Iris pigment epithelial cell (primary cell): ENCODE data around the gene MYO18A.

ENCODE experiments used
- DNase-seq: peaks from one replicate; pipeline ENCODE4 v3.0.0-alpha.2; 2011; ENCODE audit warnings: low read depth

The MYO18A gene

GRCh38 chr17:29048440-29049368 lies 131.5 kb downstream of the MYO18A start:
- DNase-seq: peak; percentile 12

DNA sequence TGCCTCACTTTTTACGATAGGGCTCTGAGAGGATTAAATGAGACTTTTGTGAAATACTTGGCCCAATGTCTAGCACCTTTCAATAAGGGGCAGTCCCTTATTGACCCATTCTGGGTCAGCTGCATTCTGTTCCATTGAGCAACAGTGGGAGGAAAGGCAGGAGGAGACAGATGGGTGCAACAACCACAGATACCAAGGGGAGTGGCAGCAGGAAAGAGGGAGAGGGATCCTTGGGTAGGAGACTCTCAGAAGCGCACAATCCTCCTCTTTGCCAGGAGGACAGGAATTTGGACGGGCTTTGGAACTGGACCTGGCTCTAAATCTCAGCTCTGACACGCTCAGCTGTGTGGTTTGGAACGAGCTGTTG lies 133.7 kb downstream of the MYO18A start:
- no peak for DNase-seq

DNA sequence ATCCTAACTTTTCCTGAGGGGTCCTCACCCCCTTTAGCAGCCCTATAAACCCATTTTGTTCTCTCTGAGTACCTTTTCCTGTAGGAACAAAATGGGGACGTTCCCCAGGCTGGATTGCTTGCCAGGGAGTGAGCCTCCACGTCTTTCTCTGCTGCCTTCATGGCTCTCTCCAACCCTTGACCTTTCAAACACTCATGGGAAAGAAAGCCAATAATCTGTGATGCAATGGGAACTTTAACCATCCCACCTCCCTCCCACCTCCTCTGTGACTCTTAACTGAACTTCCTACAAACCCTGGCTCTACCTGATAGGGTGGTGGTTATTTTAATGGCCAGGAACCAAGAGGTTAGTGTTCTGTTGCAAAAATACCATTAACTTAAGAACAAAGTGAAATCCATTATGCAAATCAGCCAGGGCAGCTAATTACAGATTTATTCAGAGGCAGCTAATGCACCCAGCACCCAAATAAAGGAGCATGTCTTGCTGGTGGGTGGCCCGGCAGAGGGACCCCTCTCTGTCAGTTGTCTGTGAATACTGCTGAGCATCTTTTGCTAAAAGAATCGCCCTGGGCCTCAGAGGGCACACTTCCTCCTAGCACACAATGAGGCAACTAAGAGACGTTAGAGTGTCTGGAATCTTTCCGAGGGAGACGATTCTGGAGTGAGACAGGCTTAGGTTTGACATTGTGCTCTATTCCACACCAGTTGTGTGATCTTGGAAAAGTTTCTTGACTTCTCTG lies 134.3 kb downstream of the MYO18A start:
- no peak for DNase-seq

- no peak for DNase-seq
Observed at GRCh38 chr17:29045026-29045425, 135.2 kb downstream of the MYO18A start.

GRCh38 chr17:29043539-29044145 lies 136.6 kb downstream of the MYO18A start:
- DNase-seq: no peak

GRCh38 chr17:29042679-29043538 lies 137.3 kb downstream of the MYO18A start, which contains the start of gene PIPOX:
Gene PIPOX, plus strand, starts transcription at chr17:29043141. Its CDS starts 85 bp downstream, at chr17:29043226.
- peak; percentile 36 for DNase-seq

- no peak for DNase-seq
Observed at GRCh38 chr17:29042026-29042678, 138.0 kb downstream of the MYO18A start.

GRCh38 chr17:29041571-29041970 lies 138.6 kb downstream of the MYO18A start:
- no peak for DNase-seq

GRCh38 chr17:29041091-29041490 lies 139.1 kb downstream of the MYO18A start:
- no peak for DNase-seq

DNA sequence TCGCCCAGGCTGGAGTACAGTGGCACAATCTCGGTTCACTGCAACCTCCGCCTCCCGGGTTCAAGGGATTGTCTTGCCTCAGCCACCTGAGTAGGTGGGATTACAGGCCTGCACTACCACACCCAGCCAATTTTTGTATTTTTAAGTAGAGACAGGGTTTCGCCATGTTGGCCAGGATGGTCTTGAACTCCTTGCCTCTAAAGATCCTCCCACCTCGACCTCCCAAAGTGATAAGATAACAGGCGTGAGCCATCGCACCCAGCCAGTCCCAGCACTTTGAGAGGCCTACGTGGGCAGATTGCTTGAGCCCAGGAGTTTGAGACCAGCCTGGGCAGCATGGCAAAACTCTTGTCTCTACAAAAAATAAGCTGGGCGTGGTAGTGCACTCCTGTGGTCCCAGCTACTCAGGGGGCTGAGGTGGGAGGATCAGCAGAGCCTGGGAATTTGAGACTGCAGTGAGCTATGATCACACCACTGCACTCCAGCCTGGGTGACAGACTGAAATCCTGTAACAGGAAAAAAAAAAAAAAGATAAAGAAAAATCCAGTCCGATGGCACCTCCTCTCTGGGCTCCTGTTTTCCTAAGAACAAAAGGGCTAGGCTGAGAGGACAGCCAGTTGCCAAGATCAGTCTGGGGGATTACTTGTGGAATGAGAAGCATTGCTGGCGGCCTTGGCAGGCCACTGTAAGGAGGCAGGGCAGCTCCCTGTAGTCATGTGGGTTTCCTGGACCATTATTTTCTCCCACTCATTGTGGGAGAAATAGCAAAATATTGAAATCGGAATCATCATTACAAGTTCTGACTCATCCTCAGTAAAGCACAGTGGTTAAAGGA lies 140.2 kb downstream of the MYO18A start:
- peak; percentile 97 for DNase-seq

- no peak for DNase-seq
Observed at GRCh38 chr17:29038085-29038795, 142.0 kb downstream of the MYO18A start.

GRCh38 chr17:29037739-29038084 lies 142.5 kb downstream of the MYO18A start:
- DNase-seq: no peak

DNA sequence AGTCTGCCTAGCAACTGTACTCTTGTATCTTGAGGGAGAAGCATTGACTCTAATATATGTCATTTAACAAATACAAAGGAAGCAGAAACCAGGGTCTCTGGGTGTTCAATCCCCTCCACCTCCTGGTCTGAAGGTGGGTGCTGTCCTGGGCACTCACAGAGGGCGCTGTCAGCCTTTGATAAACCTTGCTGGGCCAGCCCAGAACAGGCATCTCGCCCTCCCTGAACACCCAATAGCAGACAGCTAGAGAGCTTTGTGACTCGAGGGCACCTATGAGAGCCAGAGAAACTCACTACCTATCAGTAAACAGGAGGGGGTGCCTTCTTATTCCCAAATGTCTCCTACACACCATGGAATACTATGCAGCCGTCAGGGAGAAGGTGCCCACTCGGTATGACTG lies 143.6 kb downstream of the MYO18A start:
- no peak for DNase-seq

GRCh38 chr17:29034510-29034909 lies 145.7 kb downstream of the MYO18A start:
- no peak for DNase-seq

- DNase-seq: no peak
Observed at GRCh38 chr17:29032857-29033197, 147.4 kb downstream of the MYO18A start.

DNA sequence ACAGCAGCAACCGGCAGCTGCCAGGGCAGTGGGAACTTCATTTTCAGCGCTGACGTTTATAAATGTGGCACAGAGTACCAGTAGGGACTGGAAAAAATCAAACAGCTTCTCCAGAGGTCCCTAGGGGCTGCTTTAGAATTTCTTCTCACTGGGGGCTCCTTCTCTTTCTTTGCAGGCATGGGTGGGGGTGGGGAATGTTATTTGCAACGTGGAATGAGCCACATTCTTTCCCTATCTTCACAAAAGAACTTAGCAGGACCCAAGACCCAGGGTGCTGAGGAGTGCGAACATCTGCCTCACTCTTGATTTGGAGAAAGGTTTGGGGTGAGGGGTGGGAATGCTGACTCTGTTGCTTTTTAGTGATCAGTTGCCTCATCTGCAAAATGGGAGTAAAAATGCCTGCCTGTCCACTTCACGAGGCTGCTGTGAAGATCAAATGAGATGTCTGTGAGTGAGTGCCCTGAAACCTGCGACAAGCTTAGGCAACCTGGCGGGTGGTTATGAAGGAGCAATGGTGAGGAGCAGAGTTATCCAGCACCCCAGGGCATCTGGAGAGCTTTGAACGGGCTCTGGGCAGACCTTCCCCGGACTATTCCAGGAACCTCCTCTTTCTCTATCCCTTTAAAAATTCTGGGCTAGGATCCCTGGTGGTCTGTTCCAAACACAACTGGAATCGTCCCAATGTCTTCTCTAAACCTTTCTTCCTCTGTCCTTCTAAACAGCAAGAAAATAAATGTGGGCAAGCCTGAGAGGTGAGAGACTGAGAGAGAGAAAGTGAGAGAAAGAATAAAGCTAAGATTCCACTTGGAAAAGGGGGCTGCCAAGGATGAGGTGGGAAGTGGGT lies 148.0 kb downstream of the MYO18A start:
- no peak for DNase-seq

DNA sequence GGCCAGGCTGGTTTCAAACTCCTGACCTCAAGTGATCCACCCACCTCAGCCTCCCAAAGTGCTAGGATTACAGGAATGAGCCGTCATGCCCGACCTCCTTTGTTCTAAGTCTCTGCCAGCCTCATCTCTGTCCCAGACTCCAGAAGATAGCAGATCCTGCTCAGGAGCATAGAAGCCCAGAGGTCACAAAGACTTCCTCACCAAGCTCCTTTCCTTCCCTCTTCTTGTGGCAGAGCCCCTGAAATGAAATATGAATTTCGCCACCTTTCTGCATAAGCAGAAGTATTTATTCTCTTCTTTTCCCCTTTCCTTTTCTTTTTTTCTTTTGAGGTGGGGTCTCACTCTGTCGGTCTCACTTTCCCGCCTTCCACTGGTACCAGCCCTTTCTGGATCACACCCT lies 148.7 kb downstream of the MYO18A start:
- DNase-seq: no peak

DNA sequence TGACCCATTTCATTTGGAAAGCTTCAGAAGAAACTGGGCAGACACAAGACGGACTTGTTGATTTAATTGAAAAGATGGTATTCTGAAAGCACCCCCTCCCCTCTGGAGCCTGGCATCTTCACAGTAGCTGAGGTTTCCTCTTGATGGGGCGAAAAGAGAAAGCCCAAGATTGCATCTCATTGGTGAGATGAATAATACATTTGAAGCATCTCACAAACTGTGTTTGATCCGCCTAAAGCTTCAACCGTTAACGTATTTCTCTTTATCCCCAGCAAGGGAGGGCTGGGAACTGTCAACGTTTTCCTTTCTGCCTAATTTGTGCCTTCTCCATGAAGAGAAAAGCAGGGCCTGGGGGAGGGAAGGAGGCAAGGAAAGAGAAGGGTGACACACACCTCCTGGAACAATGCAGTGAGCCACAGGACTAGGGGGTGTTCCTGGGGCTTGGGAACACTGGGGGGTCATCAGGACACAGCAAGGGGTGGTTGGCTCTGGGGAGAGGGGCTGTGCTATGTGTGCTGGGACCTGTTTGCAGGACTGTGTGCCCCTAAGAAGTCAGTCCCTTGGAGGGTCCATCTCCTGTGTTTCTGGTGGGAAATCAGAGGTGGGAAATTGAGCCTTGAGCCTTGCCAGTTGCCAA lies 155.8 kb downstream of the MYO18A start:
- no peak for DNase-seq
